Measurements from ENCODE around the gene IGF2. TPM values are rescaled to one million over a fixed set of nuclear protein-coding genes. Genes with fewer than 3 reads are reported as not detected.

IGF2 gene
- total and polyA plus RNA-seq, 10 of the 15 experiments (the other 5 are each of a cell fraction or from before 2014, with no cell fraction given), result 0.41 TPM; not detected in 9

DNA sequence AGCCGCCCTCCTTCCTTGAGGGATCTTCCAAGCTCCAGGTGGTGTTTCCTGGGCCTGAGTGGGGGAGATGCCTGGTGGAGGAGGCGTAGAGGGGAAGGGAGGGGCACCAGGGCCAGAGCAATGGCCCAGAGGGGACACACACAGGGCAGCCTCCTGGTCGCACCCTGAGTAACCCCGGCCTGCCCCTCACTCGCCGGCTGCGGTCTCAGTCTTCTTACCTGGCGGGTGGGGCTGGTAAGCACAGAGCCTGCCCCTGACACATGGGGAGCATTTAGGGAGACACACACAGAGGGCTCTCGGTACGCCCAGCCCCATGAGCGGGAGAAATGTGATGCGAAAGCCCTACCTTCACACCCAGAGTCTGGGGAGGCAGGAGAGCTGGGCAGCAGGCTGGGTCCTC is 23.9 kb downstream of the IGF2 start (continued):
- TF ChIP-seq, protein P1, sequence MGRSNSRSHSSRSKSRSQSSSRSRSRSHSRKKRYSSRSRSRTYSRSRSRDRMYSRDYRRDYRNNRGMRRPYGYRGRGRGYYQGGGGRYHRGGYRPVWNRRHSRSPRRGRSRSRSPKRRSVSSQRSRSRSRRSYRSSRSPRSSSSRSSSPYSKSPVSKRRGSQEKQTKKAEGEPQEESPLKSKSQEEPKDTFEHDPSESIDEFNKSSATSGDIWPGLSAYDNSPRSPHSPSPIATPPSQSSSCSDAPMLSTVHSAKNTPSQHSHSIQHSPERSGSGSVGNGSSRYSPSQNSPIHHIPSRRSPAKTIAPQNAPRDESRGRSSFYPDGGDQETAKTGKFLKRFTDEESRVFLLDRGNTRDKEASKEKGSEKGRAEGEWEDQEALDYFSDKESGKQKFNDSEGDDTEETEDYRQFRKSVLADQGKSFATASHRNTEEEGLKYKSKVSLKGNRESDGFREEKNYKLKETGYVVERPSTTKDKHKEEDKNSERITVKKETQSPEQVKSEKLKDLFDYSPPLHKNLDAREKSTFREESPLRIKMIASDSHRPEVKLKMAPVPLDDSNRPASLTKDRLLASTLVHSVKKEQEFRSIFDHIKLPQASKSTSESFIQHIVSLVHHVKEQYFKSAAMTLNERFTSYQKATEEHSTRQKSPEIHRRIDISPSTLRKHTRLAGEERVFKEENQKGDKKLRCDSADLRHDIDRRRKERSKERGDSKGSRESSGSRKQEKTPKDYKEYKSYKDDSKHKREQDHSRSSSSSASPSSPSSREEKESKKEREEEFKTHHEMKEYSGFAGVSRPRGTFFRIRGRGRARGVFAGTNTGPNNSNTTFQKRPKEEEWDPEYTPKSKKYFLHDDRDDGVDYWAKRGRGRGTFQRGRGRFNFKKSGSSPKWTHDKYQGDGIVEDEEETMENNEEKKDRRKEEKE (IDR thresholded peaks at IDR 0.05), result no peak
- TF ChIP-seq HDAC2 (IDR thresholded peaks at IDR 0.05), result no peak
- no peak for TF ChIP-seq MTA3 (IDR thresholded peaks at IDR 0.05; ENCODE audit: borderline replicate concordance, low read length)
- TF ChIP-seq RFX5 (IDR thresholded peaks at IDR 0.05; ENCODE audit: low read depth, low read length), result no peak
- TF ChIP-seq LARP7 (IDR thresholded peaks at IDR 0.05), result no peak
- TF ChIP-seq, protein P2, sequence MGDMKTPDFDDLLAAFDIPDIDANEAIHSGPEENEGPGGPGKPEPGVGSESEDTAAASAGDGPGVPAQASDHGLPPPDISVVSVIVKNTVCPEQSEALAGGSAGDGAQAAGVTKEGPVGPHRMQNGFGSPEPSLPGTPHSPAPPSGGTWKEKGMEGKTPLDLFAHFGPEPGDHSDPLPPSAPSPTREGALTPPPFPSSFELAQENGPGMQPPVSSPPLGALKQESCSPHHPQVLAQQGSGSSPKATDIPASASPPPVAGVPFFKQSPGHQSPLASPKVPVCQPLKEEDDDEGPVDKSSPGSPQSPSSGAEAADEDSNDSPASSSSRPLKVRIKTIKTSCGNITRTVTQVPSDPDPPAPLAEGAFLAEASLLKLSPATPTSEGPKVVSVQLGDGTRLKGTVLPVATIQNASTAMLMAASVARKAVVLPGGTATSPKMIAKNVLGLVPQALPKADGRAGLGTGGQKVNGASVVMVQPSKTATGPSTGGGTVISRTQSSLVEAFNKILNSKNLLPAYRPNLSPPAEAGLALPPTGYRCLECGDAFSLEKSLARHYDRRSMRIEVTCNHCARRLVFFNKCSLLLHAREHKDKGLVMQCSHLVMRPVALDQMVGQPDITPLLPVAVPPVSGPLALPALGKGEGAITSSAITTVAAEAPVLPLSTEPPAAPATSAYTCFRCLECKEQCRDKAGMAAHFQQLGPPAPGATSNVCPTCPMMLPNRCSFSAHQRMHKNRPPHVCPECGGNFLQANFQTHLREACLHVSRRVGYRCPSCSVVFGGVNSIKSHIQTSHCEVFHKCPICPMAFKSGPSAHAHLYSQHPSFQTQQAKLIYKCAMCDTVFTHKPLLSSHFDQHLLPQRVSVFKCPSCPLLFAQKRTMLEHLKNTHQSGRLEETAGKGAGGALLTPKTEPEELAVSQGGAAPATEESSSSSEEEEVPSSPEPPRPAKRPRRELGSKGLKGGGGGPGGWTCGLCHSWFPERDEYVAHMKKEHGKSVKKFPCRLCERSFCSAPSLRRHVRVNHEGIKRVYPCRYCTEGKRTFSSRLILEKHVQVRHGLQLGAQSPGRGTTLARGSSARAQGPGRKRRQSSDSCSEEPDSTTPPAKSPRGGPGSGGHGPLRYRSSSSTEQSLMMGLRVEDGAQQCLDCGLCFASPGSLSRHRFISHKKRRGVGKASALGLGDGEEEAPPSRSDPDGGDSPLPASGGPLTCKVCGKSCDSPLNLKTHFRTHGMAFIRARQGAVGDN (IDR thresholded peaks at IDR 0.05), result no peak
- TF ChIP-seq, protein P3, sequence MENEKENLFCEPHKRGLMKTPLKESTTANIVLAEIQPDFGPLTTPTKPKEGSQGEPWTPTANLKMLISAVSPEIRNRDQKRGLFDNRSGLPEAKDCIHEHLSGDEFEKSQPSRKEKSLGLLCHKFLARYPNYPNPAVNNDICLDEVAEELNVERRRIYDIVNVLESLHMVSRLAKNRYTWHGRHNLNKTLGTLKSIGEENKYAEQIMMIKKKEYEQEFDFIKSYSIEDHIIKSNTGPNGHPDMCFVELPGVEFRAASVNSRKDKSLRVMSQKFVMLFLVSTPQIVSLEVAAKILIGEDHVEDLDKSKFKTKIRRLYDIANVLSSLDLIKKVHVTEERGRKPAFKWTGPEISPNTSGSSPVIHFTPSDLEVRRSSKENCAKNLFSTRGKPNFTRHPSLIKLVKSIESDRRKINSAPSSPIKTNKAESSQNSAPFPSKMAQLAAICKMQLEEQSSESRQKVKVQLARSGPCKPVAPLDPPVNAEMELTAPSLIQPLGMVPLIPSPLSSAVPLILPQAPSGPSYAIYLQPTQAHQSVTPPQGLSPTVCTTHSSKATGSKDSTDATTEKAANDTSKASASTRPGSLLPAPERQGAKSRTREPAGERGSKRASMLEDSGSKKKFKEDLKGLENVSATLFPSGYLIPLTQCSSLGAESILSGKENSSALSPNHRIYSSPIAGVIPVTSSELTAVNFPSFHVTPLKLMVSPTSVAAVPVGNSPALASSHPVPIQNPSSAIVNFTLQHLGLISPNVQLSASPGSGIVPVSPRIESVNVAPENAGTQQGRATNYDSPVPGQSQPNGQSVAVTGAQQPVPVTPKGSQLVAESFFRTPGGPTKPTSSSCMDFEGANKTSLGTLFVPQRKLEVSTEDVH (IDR thresholded peaks at IDR 0.05; ENCODE audit: low read depth, partially characterized antibody), result no peak
- TF ChIP-seq, protein P4, sequence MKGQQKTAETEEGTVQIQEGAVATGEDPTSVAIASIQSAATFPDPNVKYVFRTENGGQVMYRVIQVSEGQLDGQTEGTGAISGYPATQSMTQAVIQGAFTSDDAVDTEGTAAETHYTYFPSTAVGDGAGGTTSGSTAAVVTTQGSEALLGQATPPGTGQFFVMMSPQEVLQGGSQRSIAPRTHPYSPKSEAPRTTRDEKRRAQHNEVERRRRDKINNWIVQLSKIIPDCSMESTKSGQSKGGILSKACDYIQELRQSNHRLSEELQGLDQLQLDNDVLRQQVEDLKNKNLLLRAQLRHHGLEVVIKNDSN (IDR thresholded peaks at IDR 0.05; ENCODE audit: borderline replicate concordance, extremely low read length, insufficient read depth, low read depth, low read length), result no peak

All from GM12878 (cell line).